AG04450 (cell line): ENCODE measurements around the gene CDK1. TPM values are rescaled to one million over a fixed set of nuclear protein-coding genes. Genes with fewer than 3 reads are reported as not detected.

Source experiments
- CTCF ChIA-PET: fragments of 300-600, 350-600 bp; formaldehyde crosslinking; extraction: SDS; loops from one replicate; lab custom pipeline; 2022; ENCODE audit warnings: antibody characterized with exemption, inconsistent platforms; lab: Charles Lee
- POLR2A ChIA-PET: fragments of 350-600 bp; formaldehyde crosslinking; extraction: SDS; loops from one replicate; lab custom pipeline; 2021; ENCODE audit warnings: antibody characterized with exemption, inconsistent platforms; lab: Yijun Ruan, JAX
- DNase-seq: peaks from one replicate; pipeline ENCODE4 v3.0.0-alpha.2; 2011; ENCODE audit warnings: low read depth, low spot score
- H3K27ac ChIP-seq: one replicate; pipeline ENCODE4 v1.5.1; 2012; ENCODE audit warnings: low read depth, low read length, control low read depth
- H3K27me3 ChIP-seq: one replicate; pipeline ENCODE4 v1.6.0; 2012; ENCODE audit warnings: low read length; ENCODE audit not compliant: control insufficient read depth, insufficient read depth
- H3K4me3 ChIP-seq: 2 replicates; pipeline ENCODE4 v1.5.1; 2011; ENCODE audit warnings: mild to moderate bottlenecking, low read depth, low read length, control low read depth
- H3K9me3 ChIP-seq: 2 replicates; pipeline ENCODE4 v1.5.1; 2012; ENCODE audit warnings: low read length; ENCODE audit not compliant: control insufficient read depth, insufficient read depth
- polyA plus RNA-seq: library from polyadenylated mRNA; depleted of rRNA; stranded (reverse); fragments of >200 nt; gene quantifications from 2 replicates; pipeline ENCODE4 v1.2.3, GENCODE V29; 2011
- TF ChIP-seq, protein P1 (sequence below): IDR thresholded peaks from 2 replicates; pipeline ENCODE4 v1.5.1; 2011; ENCODE audit warnings: low read depth, low read length, control low read depth, inconsistent platforms

The CDK1 gene
- polyA plus RNA-seq, 1 experiment: 17.9 TPM

DNA sequence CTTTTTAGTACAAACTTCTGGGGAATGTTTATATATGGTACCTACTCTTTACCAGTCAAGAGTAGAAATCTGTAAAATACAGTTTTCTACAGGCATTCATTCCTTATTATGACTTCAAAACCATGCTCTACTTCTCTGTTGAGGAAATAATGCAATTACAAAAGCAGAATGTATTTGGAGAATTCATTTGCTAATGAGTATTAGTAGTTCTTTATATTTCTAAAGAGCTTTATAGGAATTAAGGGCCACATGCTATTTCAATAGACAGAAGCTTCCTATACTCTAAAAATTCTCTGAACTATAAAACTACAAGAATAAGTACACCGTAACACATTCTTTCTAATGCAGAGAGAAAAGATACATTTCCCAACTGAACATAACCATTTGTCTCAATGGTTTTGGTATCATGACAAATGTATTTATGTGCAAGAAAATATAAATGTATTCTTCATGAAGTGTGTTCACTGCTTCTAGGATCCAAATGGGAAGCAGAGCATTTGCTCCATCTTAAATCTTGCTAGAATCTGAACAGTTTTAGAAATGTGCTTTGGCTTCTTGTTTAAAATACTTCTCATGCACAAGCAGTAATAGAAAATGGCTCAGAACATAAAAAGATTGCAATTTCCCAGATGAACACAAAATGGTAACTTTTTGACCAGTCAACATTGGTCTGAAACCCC lies 21.8 kb downstream of the CDK1 start:
- DNase-seq: no peak
- POLR2A ChIA-PET: no interaction called here
- Histone ChIP-seq H3K27ac (no peak overlapping the region), H3K4me3 (no peak overlapping the region), H3K27me3 (no peaks in the 10 kb centered on the region), H3K9me3 (no peaks in the 10 kb centered on the region)
- CTCF ChIA-PET: interaction anchor here (1.0 to 1.5 kb wide), 2 partner anchors 17 to 32 kb away, joined by 3 read pairs; no protein-coding TSS in a partner anchor
- TF ChIP-seq, protein P1, sequence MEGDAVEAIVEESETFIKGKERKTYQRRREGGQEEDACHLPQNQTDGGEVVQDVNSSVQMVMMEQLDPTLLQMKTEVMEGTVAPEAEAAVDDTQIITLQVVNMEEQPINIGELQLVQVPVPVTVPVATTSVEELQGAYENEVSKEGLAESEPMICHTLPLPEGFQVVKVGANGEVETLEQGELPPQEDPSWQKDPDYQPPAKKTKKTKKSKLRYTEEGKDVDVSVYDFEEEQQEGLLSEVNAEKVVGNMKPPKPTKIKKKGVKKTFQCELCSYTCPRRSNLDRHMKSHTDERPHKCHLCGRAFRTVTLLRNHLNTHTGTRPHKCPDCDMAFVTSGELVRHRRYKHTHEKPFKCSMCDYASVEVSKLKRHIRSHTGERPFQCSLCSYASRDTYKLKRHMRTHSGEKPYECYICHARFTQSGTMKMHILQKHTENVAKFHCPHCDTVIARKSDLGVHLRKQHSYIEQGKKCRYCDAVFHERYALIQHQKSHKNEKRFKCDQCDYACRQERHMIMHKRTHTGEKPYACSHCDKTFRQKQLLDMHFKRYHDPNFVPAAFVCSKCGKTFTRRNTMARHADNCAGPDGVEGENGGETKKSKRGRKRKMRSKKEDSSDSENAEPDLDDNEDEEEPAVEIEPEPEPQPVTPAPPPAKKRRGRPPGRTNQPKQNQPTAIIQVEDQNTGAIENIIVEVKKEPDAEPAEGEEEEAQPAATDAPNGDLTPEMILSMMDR: no peak

DNA sequence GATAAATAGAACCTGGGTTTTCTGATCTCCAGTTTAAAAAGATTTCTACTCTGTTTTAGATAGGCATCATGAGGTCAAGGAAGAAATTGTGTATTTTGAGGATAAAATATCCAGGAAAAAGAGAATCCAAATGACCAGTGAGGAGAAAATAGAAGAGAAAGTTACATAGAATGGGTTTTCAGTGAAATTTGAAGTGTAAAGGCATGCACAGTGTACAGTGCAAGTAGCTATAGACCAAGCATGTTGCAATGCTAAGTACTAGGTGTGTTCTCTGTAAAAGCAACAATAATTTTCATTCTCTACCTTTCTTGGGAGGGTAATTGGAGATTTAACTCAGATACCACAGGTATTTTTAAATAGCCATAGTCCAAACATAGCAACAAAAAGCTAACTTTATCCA lies 22.6 kb downstream of the CDK1 start:
- TF ChIP-seq, protein P1: no peak
- Histone ChIP-seq H3K4me3 (no peak overlapping the region), H3K27ac (no peak overlapping the region), H3K9me3 (no peaks in the 10 kb centered on the region), H3K27me3 (no peaks in the 10 kb centered on the region)
- ChIA-PET POLR2A (no interaction called here), CTCF (no interaction called here)
- no peak for DNase-seq

DNA sequence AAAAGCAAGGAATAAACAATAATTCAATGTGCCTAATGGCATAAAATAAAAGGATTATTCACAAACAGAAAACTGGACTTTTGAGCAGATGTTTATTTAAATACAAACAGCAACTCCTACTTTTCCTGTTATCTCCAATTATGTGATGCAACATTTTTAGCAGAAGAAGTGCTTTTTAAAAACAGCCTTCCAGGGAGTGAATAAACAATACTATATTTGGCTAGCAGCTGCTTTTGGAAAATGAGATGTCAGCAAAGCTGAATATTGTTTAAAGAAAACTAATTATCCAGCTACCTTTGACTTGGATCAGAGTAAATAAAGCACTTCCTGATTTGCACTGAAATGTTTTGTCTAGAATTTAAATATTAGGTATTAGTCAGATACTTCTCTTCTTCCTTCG lies 23.2 kb downstream of the CDK1 start:
- Histone ChIP-seq H3K9me3 (no peaks in the 10 kb centered on the region), H3K4me3 (no peak overlapping the region), H3K27ac (no peak overlapping the region), H3K27me3 (no peaks in the 10 kb centered on the region)
- CTCF ChIA-PET: no interaction called here
- TF ChIP-seq, protein P1: no peak
- POLR2A ChIA-PET: no interaction called here
- DNase-seq: no peak

DNA sequence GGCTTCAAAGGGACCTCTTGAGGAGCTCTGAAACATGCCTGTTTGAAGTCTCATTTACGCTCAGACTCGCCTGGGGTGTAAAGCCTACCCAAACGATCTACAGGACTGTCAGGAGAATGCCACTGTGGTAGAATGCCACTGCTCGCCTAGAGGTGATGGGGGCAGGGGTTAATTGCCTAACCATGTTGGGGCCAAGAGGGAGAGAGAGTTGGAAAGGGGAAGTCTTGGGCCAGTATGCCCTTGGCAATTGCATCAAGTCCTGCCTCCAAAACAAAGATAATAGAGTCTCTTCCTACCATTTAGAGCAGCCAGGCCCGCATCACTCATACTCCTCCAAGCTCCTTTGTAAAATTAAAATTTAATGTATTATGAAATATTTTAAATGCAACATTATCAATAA lies 25.2 kb downstream of the CDK1 start:
- ChIA-PET CTCF (no interaction called here), POLR2A (no interaction called here)
- no peak for DNase-seq
- no peaks in the 10 kb centered on the region for H3K9me3 ChIP-seq
- TF ChIP-seq, protein P1: no peak
- no peaks in the 10 kb centered on the region for H3K27me3 ChIP-seq
- no peak overlapping the region for H3K27ac ChIP-seq
- H3K4me3 ChIP-seq: no peak overlapping the region

DNA sequence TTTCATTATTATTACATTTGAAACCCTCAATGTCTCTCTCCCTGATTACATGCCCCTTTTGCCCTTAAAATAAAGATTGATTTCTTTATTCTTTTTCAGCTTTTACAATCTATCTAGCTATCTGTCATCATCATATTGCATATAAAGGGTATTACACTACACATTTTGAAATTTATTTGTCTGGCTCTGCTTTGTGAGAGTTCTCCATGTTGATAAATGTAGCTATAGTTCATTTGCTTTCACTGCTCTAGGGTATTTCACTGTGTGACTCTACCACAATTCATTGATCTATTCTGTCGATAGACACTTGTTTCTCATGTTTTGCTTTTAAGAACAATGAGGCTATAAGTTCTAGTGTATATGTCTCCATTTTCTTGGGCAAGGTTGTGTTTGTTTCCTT lies 25.6 kb downstream of the CDK1 start:
- POLR2A ChIA-PET: no interaction called here
- CTCF ChIA-PET: no interaction called here
- no peak overlapping the region for H3K27ac ChIP-seq
- TF ChIP-seq, protein P1: no peak
- H3K9me3 ChIP-seq: no peaks in the 10 kb centered on the region
- no peak overlapping the region for H3K4me3 ChIP-seq
- no peaks in the 10 kb centered on the region for H3K27me3 ChIP-seq
- DNase-seq: no peak
